Mesenchymal stem cell (in vitro differentiated cells and primary cell): ENCODE results near the gene FAM20A.

Experiments
- DNase-seq: peaks from one replicate; pipeline ENCODE4 v3.0.0-alpha.2; 2013
- H2AFZ ChIP-seq: one replicate; pipeline ENCODE4 v1.6.1; 2013; ENCODE audit warnings: low read depth, mild to moderate bottlenecking, control low read depth, inconsistent platforms, low read length, moderate library complexity
- H2AK5ac ChIP-seq: 2 replicates; pipeline ENCODE4 v1.6.1; 2013; ENCODE audit warnings: low read length, moderate library complexity, mild to moderate bottlenecking, inconsistent platforms; ENCODE audit not compliant: severe bottlenecking
- H2BK120ac ChIP-seq: one replicate; pipeline ENCODE4 v1.6.1; 2013; ENCODE audit warnings: low read depth, mild to moderate bottlenecking, inconsistent platforms, low read length, moderate library complexity
- H2BK12ac ChIP-seq, 2 experiments: one replicate each; pipeline ENCODE4 v1.6.1; 2013; ENCODE audit warnings: inconsistent platforms in 2 of 2, low read length in 2 of 2, mild to moderate bottlenecking in 2 of 2, moderate library complexity in 2 of 2, control low read depth in 1 of 2
- H2BK15ac ChIP-seq: one replicate; pipeline ENCODE4 v1.6.1; 2013; ENCODE audit warnings: mild to moderate bottlenecking, low read depth, inconsistent platforms; ENCODE audit not compliant: poor library complexity, severe bottlenecking
- H2BK5ac ChIP-seq: 2 replicates; pipeline ENCODE4 v1.6.1; 2013; ENCODE audit warnings: low read depth, mild to moderate bottlenecking, low read length, control low read depth, inconsistent platforms; ENCODE audit not compliant: poor library complexity, severe bottlenecking
- H3K14ac ChIP-seq, 2 experiments: one replicate each; pipeline ENCODE4 v1.6.1; 2013; ENCODE audit warnings: inconsistent platforms in 2 of 2, low read length in 2 of 2, control low read depth in 1 of 2, mild to moderate bottlenecking in 1 of 2, moderate library complexity in 1 of 2
- H3K18ac ChIP-seq, 2 experiments: one replicate each; pipeline ENCODE4 v1.6.1; 2013; ENCODE audit warnings: inconsistent platforms in 2 of 2, low read length in 2 of 2, control low read depth in 1 of 2, low read depth in 1 of 2, mild to moderate bottlenecking in 1 of 2
- H3K23ac ChIP-seq, 2 experiments: one replicate each; pipeline ENCODE4 v1.6.1; 2013; ENCODE audit warnings: inconsistent platforms in 2 of 2, low read length in 2 of 2, mild to moderate bottlenecking in 2 of 2, moderate library complexity in 2 of 2, control low read depth in 1 of 2
- H3K27ac ChIP-seq: 2 replicates; pipeline ENCODE4 v1.5.1; 2013; ENCODE audit warnings: mild to moderate bottlenecking, moderate library complexity, low read length, control low read depth, inconsistent platforms; ENCODE audit not compliant: poor library complexity, severe bottlenecking
- H3K27me3 ChIP-seq, 2 experiments: 2 replicates each; pipeline versions ENCODE4 v1.6.1 to v1.7.0; 2013; ENCODE audit warnings: low read length in 2 of 2, mild to moderate bottlenecking in 2 of 2, moderate library complexity in 2 of 2, control low read depth in 1 of 2, inconsistent platforms in 1 of 2; ENCODE audit not compliant: control insufficient read depth in 1 of 2, insufficient read depth in 1 of 2
- H3K36me3 ChIP-seq, 2 experiments: 2 replicates each; pipeline versions ENCODE4 v1.6.1 to v1.7.0; 2013; ENCODE audit warnings: low read length in 2 of 2, control low read depth in 1 of 2, inconsistent platforms in 1 of 2, low read depth in 1 of 2, mild to moderate bottlenecking in 1 of 2; ENCODE audit not compliant: insufficient read depth in 2 of 2, control insufficient read depth in 1 of 2
- H3K4ac ChIP-seq, 2 experiments: one replicate each; pipeline ENCODE4 v1.6.1; 2013; ENCODE audit warnings: inconsistent platforms in 2 of 2, low read length in 2 of 2, mild to moderate bottlenecking in 2 of 2, moderate library complexity in 2 of 2, control low read depth in 1 of 2, low read depth in 1 of 2
- H3K4me1 ChIP-seq: 2 replicates; pipeline ENCODE4 v1.6.1; 2013; ENCODE audit warnings: low read depth, low read length, control low read depth; ENCODE audit not compliant: control insufficient read depth, insufficient read depth
- H3K4me2 ChIP-seq: 2 replicates; pipeline ENCODE4 v1.6.1; 2013; ENCODE audit warnings: low read length, mild to moderate bottlenecking, inconsistent platforms; ENCODE audit not compliant: poor library complexity, severe bottlenecking
- H3K4me3 ChIP-seq, 2 experiments: 2 replicates each; pipeline versions ENCODE4 v1.5.1 to v1.7.0; 2013; ENCODE audit warnings: low read length in 2 of 2, mild to moderate bottlenecking in 2 of 2, control low read depth in 1 of 2, low read depth in 1 of 2; ENCODE audit not compliant: insufficient read depth in 1 of 2
- H3K79me1 ChIP-seq: replicated peaks from 2 replicates; pipeline ENCODE4 v1.6.1; 2013; ENCODE audit warnings: mild to moderate bottlenecking, control low read depth, low read length, inconsistent platforms; ENCODE audit not compliant: poor library complexity, severe bottlenecking
- H3K9ac ChIP-seq: 2 replicates; pipeline ENCODE4 v1.7.0; 2013; ENCODE audit warnings: mild to moderate bottlenecking, low read length, moderate library complexity
- H3K9me3 ChIP-seq: 2 replicates; pipeline ENCODE4 v1.7.0; 2013; ENCODE audit warnings: mild to moderate bottlenecking, low read length; ENCODE audit not compliant: control insufficient read depth
- H4K8ac ChIP-seq: one replicate; pipeline ENCODE4 v1.6.1; 2013; ENCODE audit warnings: inconsistent platforms, mild to moderate bottlenecking, low read length, moderate library complexity
- H4K91ac ChIP-seq: one replicate; pipeline ENCODE4 v1.6.1; 2013; ENCODE audit warnings: mild to moderate bottlenecking, low read length, inconsistent platforms
- WGBS: methylation state at CpG from one replicate; pipeline ENCODE4 v1.1.7; 2013; ENCODE audit warnings: mixed read lengths; 5-methylcytosine and 5-hydroxymethylcytosine counted together

The FAM20A gene

DNA sequence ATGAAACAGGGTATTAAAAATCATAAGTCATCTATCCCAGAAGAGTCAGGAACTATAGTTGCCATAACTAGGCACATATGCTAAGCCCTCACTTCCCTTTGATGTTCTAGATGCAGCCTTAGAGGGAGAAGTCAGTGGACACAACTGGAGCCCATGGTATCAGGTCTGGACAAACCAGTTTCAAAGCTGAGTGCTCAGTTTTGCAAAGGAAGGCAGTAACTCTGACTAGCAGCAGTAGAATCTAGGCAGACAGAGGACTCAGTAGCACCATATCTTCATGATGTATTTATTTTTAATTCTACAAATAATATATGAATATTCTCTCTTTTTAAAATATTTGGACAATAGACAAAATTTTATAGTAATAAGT, 11.7 kb upstream of the FAM20A start:
- H3K23ac ChIP-seq = no peak overlapping the region
- peaks cover 32% of the 10 kb centered on the region for H3K9me3 ChIP-seq
- no peak overlapping the region for H2AK5ac ChIP-seq
- no peak overlapping the region for H3K18ac ChIP-seq
- peaks cover 0 to 13% of the 10 kb centered on the region in 2 experiments for H3K27me3 ChIP-seq
- H2BK15ac ChIP-seq = no peak overlapping the region
- no peak overlapping the region for H3K14ac ChIP-seq
- no peak overlapping the region for H2AFZ ChIP-seq
- H2BK120ac ChIP-seq = no peak overlapping the region
- H3K4me3 ChIP-seq = no peak overlapping the region
- no peaks in the 10 kb centered on the region for H3K79me1 ChIP-seq
- H3K4me2 ChIP-seq = no peak overlapping the region
- H3K9ac ChIP-seq = no peak overlapping the region
- no peaks in the 10 kb centered on the region for H3K36me3 ChIP-seq
- no peak overlapping the region for H4K8ac ChIP-seq
- DNase-seq = no peak
- no peak overlapping the region for H3K27ac ChIP-seq
- H3K4ac ChIP-seq = no peak overlapping the region
- H2BK5ac ChIP-seq = no peak overlapping the region
- H4K91ac ChIP-seq = no peak overlapping the region
- H3K4me1 ChIP-seq = no peaks in the 10 kb centered on the region
- H2BK12ac ChIP-seq = no peak overlapping the region

DNA sequence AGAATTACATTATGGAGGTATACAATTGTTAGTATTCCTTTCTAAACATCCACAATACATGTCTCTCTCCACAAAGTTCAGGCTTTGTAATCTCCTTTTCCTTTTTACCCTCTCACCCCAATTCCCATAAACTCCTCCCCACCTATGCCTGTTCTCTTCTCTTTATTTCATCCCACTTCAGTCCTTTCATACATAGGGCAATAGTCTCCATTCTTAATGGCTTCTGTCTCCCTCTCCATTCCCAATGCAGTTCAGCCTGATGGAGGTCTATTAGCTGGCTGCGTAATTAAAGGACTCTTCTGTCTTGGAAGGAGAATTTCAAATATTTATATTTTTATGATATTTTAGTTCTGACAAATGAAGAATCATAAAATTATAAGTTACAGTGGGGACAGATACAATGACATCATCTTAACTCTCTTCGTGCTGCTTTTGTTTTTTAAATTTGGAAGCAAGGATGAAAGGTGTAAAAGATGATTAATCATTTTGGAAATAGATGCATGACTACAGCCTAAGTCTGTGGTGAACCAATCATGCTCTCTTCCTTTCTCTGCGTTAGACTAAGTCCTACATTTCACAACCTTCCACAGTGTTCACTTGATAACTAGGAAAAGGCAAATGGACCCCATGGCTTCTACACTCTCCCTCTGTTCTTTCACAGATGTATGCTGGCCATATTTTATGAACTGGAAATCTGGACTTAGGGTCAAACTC, 11.2 kb upstream of the FAM20A start:
- Histone ChIP-seq H2BK15ac (no peak overlapping the region), H3K36me3 (no peaks in the 10 kb centered on the region), H3K4me2 (no peak overlapping the region), H3K79me1 (no peaks in the 10 kb centered on the region), H3K4me1 (no peaks in the 10 kb centered on the region), H4K91ac (no peak overlapping the region), H2AFZ (no peak overlapping the region), H3K18ac (no peak overlapping the region), H2AK5ac (no peak overlapping the region), H3K27me3 (peaks cover 0 to 7% of the 10 kb centered on the region in 2 experiments), H3K9me3 (peaks cover 37% of the 10 kb centered on the region), H4K8ac (no peak overlapping the region), H3K9ac (no peak overlapping the region), H3K23ac (no peak overlapping the region), H2BK12ac (no peak overlapping the region), H3K4me3 (no peak overlapping the region), H3K4ac (no peak overlapping the region), H3K27ac (no peak overlapping the region), H2BK5ac (no peak overlapping the region), H3K14ac (no peak overlapping the region), H2BK120ac (no peak overlapping the region)
- 88% methylated on average over 2 of the region's 3 CpGs for WGBS
- no peak for DNase-seq

DNA sequence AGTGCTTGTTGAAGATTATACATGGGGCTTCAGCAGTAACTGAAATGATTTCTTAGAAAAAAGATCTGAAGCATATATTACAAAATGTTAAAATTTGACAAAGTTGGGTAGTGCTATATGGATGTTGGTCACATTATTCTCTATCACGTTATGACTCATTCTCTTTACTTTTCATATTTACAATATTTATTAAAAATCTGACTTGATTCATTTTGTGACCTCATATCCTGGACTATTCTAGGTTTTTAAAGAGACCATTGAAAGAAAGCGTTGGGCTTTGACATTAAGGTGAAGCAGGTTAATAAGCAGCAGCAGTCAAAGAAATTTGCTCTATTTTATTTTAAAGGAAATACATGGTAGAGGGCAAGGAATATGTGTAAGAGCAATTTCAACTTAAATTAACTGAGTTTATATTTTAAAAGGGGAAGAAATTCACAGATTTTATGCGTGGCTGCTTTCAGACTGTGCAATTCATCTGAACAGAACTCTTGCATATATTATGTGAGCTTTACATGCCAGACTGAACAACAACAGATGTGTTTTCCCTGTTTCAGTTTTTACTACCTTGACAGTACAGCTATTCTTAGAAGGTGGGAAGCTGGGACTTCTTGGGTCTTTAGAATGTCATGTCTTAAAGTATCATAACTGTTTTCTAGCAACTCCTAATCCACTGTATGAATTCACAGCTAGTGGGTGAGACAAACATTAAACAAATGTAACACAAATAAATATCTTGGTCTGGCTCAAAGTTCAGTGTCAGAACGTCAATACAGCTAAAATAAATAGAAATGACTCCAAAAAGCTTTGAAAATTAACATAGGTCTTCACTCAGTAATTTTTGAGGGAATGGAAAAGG, 10.4 kb upstream of the FAM20A start:
- WGBS = 95% methylated on average over 1 of the region's 4 CpGs
- no peak overlapping the region for H4K8ac ChIP-seq
- H2BK120ac ChIP-seq = no peak overlapping the region
- no peak overlapping the region for H3K23ac ChIP-seq
- no peak overlapping the region for H2AFZ ChIP-seq
- no peak overlapping the region for H2BK15ac ChIP-seq
- H2AK5ac ChIP-seq = no peak overlapping the region
- H3K4me2 ChIP-seq = no peak overlapping the region
- H3K79me1 ChIP-seq = no peaks in the 10 kb centered on the region
- no peak overlapping the region for H3K27ac ChIP-seq
- no peaks in the 10 kb centered on the region for H3K36me3 ChIP-seq
- no peak overlapping the region for H2BK5ac ChIP-seq
- H3K27me3 ChIP-seq = peaks cover 0 to 7% of the 10 kb centered on the region in 2 experiments
- H4K91ac ChIP-seq = no peak overlapping the region
- no peak overlapping the region for H3K4me3 ChIP-seq
- H3K14ac ChIP-seq = no peak overlapping the region
- H3K18ac ChIP-seq = no peak overlapping the region
- peaks cover 45% of the 10 kb centered on the region for H3K9me3 ChIP-seq
- H3K4ac ChIP-seq = no peak overlapping the region
- H2BK12ac ChIP-seq = no peak overlapping the region
- no peak for DNase-seq
- H3K9ac ChIP-seq = no peak overlapping the region
- H3K4me1 ChIP-seq = no peaks in the 10 kb centered on the region

DNA sequence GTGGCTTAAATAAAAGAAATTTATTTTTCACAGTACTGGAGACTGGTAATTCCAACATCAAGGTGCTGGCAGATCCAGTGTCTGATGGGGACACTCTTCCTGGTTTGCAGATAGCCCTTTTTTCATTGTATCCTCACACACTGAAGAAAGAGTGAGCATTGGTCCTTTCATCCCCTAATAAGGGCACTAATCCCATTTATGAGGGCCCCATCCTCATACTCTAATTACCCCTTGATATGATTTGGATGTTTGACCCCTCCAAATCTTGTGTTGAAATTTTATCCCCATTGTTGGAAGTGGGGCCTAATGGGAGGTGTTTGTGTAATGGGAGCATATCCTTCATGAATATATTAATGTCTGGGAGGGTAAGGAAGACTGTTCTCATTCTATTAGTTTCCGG, 9.4 kb upstream of the FAM20A start:
- H2BK15ac ChIP-seq = no peak overlapping the region
- H3K14ac ChIP-seq = no peak overlapping the region
- no peak overlapping the region for H2AFZ ChIP-seq
- H3K79me1 ChIP-seq = no peaks in the 10 kb centered on the region
- H2BK12ac ChIP-seq = no peak overlapping the region
- H3K4me1 ChIP-seq = no peaks in the 10 kb centered on the region
- H3K23ac ChIP-seq = no peak overlapping the region
- H3K27me3 ChIP-seq = peaks cover 0 to 9% of the 10 kb centered on the region in 2 experiments
- H3K9me3 ChIP-seq = peaks cover 53% of the 10 kb centered on the region
- H3K4me3 ChIP-seq = no peak overlapping the region
- no peak for DNase-seq
- H3K4ac ChIP-seq = no peak overlapping the region
- H3K27ac ChIP-seq = no peak overlapping the region
- WGBS = 100% methylated on average over 1 of the region's 1 CpG
- H3K9ac ChIP-seq = no peak overlapping the region
- no peak overlapping the region for H3K4me2 ChIP-seq
- no peak overlapping the region for H2AK5ac ChIP-seq
- H3K18ac ChIP-seq = no peak overlapping the region
- H2BK5ac ChIP-seq = no peak overlapping the region
- no peak overlapping the region for H4K91ac ChIP-seq
- H2BK120ac ChIP-seq = no peak overlapping the region
- H4K8ac ChIP-seq = no peak overlapping the region
- H3K36me3 ChIP-seq = no peaks in the 10 kb centered on the region
